Head of caudate nucleus (tissue), 42 donors: ENCODE results near the gene ZSCAN12.

Experiments used
- DNase-seq, 42 donors: peaks; one replicate each; pipeline versions ENCODE4 v3.0.0 to v3.0.0-alpha.2; 2020 to 2021; ENCODE audit warnings: mixed read lengths in 7 of 42
- intact Hi-C: fragments of 100-400 bp; cut with DNase I; formaldehyde crosslinking; loops from one replicate; pipeline ENCODE4 v1.15.0; 2022

Gene ZSCAN12

GRCh38 chr6:28356666-28357020 is 42.9 kb downstream of the ZSCAN12 start:
- no peak for DNase-seq
- intact Hi-C loops, result loop anchor here (10.0 kb wide), 2 partner anchors 102 to 222 kb away; partner anchors contain the start of genes NKAPL and ZKSCAN4

- DNase-seq, result peak; percentile 51 to 93 (median 75)
- intact Hi-C loops, result loop anchor here (10.0 kb wide), 2 partner anchors 101 to 221 kb away; partner anchors contain the start of genes NKAPL and ZKSCAN4
Observed at GRCh38 chr6:28355743-28356665, 43.5 kb downstream of the ZSCAN12 start.

- intact Hi-C loops, result loop anchor here (10.0 kb wide), 2 partner anchors 100 to 220 kb away; partner anchors contain the start of genes NKAPL and ZKSCAN4
- DNase-seq, result no peak
Observed at GRCh38 chr6:28354688-28355554, 44.6 kb downstream of the ZSCAN12 start.

DNA sequence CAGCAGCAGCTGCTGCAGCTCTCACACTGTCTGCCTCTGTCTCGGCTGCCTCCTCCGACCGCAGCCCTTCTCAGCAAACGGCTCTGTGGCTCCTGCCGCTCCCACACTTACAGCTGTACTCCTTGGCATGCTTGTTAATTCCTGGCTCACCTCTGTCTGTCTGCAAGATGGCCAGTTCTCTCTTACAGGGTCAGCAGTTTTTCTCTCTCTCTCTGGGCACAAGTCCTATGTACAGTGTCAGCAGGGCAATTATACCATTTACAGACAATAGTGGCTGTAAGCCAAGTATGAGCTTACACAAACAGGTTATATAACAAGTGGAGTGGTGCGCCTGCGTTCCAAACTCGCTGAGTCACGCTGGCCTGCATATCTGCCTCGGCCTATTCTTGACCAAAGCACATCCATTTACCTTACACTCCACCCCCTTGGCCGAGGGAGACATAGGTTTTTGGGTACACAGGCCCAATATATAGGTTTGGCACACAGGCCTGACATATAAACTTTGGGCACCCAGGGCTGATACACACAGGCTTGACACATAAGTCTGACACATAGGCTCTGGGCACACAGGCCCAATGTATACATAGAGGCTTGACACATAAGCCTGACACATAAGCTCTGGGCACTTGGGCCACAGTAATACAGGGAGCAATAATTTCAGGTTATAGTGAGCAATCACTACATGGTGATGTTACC is 45.4 kb downstream of the ZSCAN12 start:
- peak in 36 of 42 donors; percentile 8 to 87 (median 54) for DNase-seq
- intact Hi-C loops, result loop anchor here (10.0 kb wide), 2 partner anchors 99 to 219 kb away; partner anchors contain the start of genes NKAPL and ZKSCAN4

DNA sequence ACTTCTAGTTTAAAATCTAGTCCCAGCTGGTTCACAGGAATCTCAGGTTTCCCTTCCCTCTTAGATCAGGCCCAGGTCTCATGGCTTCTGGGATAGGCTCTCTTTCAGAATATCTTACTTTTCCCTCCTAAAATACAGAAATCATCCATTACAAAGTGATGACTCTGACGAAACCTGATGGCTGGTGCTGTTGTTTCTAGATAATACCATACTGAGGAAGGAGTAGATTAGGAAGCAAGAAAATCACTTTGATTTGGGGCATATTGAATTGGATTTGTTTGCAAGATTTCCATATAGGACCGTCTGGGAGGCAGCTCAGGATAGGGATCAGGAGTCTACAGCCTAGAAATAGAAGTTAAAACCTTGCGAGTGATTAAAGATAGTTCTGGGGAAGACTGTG is 46.2 kb downstream of the ZSCAN12 start:
- DNase-seq, result no peak
- intact Hi-C loops, result loop anchor here (10.0 kb wide), 2 partner anchors 99 to 219 kb away; partner anchors contain the start of genes NKAPL and ZKSCAN4

- intact Hi-C loops, result loop anchor here (10.0 kb wide), 2 partner anchors 97 to 217 kb away; partner anchors contain the start of genes NKAPL and ZKSCAN4
- DNase-seq, result no peak
Observed at GRCh38 chr6:28351493-28351925, 48.0 kb downstream of the ZSCAN12 start.

GRCh38 chr6:28351087-28351486 is 48.5 kb downstream of the ZSCAN12 start:
- intact Hi-C loops, result loop anchor here (10.0 kb wide), 2 partner anchors 96 to 216 kb away; partner anchors contain the start of genes NKAPL and ZKSCAN4
- DNase-seq, result no peak

DNA sequence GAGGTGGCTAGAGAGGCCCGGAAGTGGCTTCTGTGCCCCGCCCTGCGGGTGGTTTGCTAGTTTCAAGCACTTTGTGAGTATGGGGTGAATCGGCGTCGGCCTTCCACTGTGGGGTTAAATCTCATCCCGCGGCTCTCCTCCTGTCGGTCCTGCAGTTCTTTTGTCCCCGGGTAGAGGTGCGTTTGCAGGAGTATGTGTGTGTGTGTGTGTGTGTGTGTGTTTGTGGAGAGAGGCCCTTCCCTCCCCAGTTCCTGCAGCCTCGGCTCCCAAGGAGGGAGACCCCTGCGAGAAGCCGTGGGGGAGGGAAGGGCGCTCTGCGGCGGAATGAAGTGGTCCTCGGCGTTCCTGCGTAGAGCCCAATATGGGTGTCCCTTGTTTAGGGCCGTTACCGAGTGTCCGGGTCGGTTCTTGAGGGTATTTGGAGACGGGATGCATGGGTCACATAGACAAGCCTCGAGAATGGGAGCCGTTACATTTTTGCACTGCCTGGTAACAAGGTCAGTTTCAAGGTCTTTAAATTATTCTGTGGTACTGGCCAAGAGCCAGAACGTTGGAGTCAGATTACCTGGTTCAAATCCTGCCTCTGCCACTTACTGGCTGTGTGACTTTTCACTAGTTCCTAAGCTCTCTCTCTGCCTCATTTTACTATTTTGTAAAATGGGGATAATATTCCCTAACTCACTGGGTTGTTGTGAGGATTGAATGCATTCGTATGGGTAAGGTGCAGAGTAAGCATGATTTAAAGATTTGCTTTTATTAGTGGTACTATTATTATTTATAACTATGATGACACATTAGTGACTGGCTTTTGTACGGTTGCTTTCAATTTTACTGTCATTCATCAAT is 49.4 kb downstream of the ZSCAN12 start, which contains the start of gene ZKSCAN3:
ZKSCAN3 (plus strand) TSS at position 56 of the 846 bp plus-strand sequence. CDS start 9,640 bp downstream, outside the sequence.
- peak; percentile 81 to 97 (median 91) for DNase-seq
- intact Hi-C loops, result loop anchor here (10.0 kb wide), 2 partner anchors 95 to 215 kb away; partner anchors contain the start of genes NKAPL and ZKSCAN4

DNA sequence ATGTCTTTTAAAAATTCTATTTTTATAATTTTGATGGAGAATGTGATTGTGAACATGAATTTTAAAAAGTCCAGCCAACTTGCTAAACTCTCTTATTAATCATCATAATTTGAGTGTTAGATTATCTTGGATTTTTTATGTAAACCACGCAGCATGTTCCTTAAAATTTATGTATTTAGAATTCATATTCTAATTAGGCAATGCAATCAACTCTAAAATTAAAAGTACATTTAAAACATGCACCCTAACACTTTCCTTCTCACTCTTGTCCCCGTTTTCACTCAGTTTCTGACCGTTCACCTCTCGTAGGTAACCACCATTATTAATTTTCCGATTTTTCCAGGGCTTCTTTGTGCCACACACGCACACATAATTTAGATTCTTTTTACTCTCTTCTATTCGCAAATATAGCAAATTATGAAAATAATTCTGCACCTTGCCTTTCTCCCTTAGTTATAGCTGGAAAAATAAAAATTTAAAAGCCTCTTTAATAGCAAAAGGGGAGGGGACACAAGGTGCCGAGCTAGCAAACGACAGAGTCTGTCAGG is 50.1 kb downstream of the ZSCAN12 start:
- no peak for DNase-seq

GRCh38 chr6:28347119-28347518 is 52.4 kb downstream of the ZSCAN12 start:
- intact Hi-C loops, result no loop called here
- no peak for DNase-seq

More for the DNA sequence above, 50.1 kb downstream of the ZSCAN12 start:
- intact Hi-C loops, result no loop called here

GRCh38 chr6:28345201-28345600 is 54.3 kb downstream of the ZSCAN12 start:
- DNase-seq, result no peak
- intact Hi-C loops, result no loop called here

DNA sequence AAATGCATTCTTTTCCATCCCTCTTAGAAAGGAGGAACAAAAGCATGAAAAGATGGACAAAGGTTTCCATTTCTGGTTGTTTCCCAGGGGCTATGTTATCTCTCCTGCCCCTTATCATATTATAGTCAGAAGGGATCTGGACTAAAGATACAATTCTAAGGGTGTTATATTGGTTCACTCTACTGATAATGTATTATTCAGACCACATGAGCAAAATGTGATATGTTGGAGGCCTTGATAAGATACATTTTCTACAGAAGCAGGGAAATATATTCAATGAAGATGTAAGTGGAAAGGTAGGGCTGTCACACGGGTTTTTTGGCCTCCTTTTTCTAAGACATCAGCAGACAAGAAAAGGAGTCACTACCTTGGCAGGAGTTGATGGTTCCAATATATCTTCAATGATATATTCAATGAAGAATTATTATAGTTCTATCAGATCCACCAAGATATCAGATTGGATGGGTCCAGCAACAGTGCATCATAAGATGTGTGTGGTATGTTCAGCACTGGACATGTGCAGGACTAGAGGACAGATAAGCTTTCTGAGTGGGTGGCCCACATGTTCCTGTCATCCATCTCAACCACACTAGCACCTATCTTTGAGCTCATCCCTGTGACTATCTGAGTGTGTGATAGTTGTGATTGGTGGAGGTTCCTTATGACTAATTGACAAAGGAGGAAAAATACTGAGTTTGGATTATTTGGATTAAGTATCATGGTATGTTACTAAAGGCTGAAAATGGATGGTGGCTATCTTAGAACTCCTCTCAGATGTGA is 55.5 kb downstream of the ZSCAN12 start:
- intact Hi-C loops, result loop anchor here (5.0 kb wide), 1 partner anchor 72 kb away; no protein-coding TSS in a partner anchor

DNA sequence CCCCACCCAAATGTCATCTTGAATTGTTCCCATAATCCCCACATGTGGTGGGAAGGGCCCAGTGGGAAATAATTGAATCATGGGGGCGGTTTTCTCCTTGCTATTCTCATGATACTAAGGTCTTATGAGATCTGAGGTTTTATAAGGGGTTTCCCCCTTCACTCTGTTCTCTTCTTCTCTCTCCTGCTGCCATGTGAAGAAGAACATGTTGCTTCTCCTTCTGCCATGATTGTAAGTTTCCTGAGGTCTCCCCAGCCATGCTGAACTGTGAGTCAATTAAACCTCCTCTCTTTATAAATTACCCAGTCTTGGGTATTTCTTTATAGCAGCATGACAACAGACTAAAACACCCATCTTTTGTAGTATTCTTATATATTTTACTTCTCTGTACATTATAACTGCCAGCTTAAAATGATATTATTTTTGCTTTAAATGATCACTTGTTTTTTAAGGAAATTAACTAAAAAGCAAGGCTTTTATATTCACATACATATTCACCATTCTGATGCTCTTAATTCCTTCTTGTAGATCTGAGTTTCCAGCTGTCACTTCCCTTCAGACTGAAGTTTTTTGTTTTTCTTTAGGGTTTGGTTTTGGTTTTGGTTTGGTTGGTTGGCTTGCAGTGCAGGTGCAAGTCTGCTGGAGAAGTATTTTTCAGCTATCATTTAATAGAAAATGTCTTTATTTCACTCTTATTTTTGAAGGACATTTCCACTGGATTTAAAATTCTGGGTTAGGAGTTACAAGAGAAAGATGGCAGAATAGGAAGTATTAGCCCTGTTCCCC is 59.0 kb downstream of the ZSCAN12 start:
- intact Hi-C loops, result loop anchor here (5.0 kb wide), 1 partner anchor 68 kb away; no protein-coding TSS in a partner anchor

More for the DNA sequence above, 55.5 kb downstream of the ZSCAN12 start:
- no peak for DNase-seq

GRCh38 chr6:28337121-28337520 is 62.4 kb downstream of the ZSCAN12 start:
- DNase-seq, result no peak
- intact Hi-C loops, result loop anchor here (5.0 kb wide), 1 partner anchor 255 kb away; the partner anchor contains the start of gene ZNF165

More for the DNA sequence above, 59.0 kb downstream of the ZSCAN12 start:
- DNase-seq, result no peak
